Parathyroid adenoma (tissue), 2 donors: Measurements from ENCODE around the gene LTBP1.

Experiments used
- H2AFZ ChIP-seq: fragments of 300-600 bp; sonication (generic); one replicate; pipeline ENCODE4 v1.7.0; 2017; ENCODE audit warnings: antibody characterized with exemption, mild to moderate bottlenecking
- H3K27ac ChIP-seq: fragments of 300-600 bp; sonication (generic); one replicate; pipeline ENCODE4 v1.7.0; 2017
- H3K27me3 ChIP-seq: fragments of 300-600 bp; sonication (generic); one replicate; pipeline ENCODE4 v1.7.0; 2017; ENCODE audit warnings: low read length; ENCODE audit not compliant: control insufficient read depth, insufficient read depth
- H3K36me3 ChIP-seq: fragments of 300-600 bp; sonication (generic); one replicate; pipeline ENCODE4 v1.7.0; 2017; ENCODE audit warnings: low read length; ENCODE audit not compliant: control insufficient read depth, insufficient read depth
- H3K4me1 ChIP-seq: fragments of 300-600 bp; sonication (generic); one replicate; pipeline ENCODE4 v1.7.0; 2017; ENCODE audit warnings: control low read depth
- H3K4me2 ChIP-seq: fragments of 300-600 bp; sonication (generic); one replicate; pipeline ENCODE4 v1.7.0; 2017; ENCODE audit warnings: low read length
- H3K4me3 ChIP-seq: fragments of 300-600 bp; sonication (generic); one replicate; pipeline ENCODE4 v1.7.0; 2017; ENCODE audit warnings: low read depth, low read length
- H3K79me2 ChIP-seq: fragments of 300-600 bp; sonication (generic); one replicate; pipeline ENCODE4 v1.7.0; 2017; ENCODE audit warnings: control low read depth
- H3K9ac ChIP-seq: fragments of 300-600 bp; sonication (generic); one replicate; pipeline ENCODE4 v1.7.0; 2017; ENCODE audit warnings: mild to moderate bottlenecking
- H3K9me3 ChIP-seq: fragments of 300-600 bp; sonication (generic); one replicate; pipeline ENCODE4 v1.7.0; 2017; ENCODE audit warnings: low read length; ENCODE audit not compliant: control insufficient read depth
- CTCF ChIP-seq: fragments of 300-600 bp; sonication (generic); IDR thresholded peaks from one replicate; pipeline ENCODE4 v1.7.0; 2017; ENCODE audit warnings: antibody characterized with exemption, mild to moderate bottlenecking
- donor health status: primary hyperparathyroidism.

The LTBP1 gene

GRCh38 chr2:33240178-33240577, 293.4 kb downstream of the LTBP1 start:
- no peak overlapping the region for H2AFZ ChIP-seq
- no peak overlapping the region for H3K27ac ChIP-seq
- no peaks in the 10 kb centered on the region for H3K36me3 ChIP-seq
- H3K9ac ChIP-seq = no peak overlapping the region
- no peaks in the 10 kb centered on the region for H3K4me1 ChIP-seq
- no peak for TF ChIP-seq CTCF
- H3K79me2 ChIP-seq = no peaks in the 10 kb centered on the region
- no peaks in the 10 kb centered on the region for H3K9me3 ChIP-seq
- H3K27me3 ChIP-seq = no peaks in the 10 kb centered on the region
- no peak overlapping the region for H3K4me3 ChIP-seq
- H3K4me2 ChIP-seq = no peak overlapping the region

DNA sequence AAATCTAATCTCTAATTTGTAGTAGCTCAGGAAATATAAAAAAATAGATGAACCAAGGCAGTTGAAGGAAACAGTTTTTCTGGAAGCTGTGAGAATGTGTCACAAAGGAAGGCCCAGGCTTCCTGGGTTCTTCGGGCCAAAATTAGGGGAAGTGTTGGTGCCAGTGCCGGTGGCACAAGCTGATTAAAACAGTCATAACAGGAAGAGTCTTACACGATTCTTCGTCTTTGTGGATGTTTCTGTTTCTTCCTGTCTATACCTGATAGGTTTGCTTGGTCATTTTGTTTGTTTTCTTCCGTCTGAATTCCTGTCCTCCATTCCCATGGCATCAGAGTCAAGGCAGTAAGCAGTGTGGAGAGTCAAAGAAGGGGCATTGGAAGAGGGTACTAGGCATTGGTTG, 294.3 kb downstream of the LTBP1 start:
- H3K9me3 ChIP-seq = no peaks in the 10 kb centered on the region
- H3K79me2 ChIP-seq = no peaks in the 10 kb centered on the region
- H3K4me1 ChIP-seq = no peaks in the 10 kb centered on the region
- no peaks in the 10 kb centered on the region for H3K27me3 ChIP-seq
- TF ChIP-seq CTCF = no peak
- H3K9ac ChIP-seq = no peak overlapping the region
- H3K27ac ChIP-seq = no peak overlapping the region
- no peaks in the 10 kb centered on the region for H3K36me3 ChIP-seq
- H3K4me2 ChIP-seq = no peak overlapping the region
- H2AFZ ChIP-seq = no peak overlapping the region
- H3K4me3 ChIP-seq = no peak overlapping the region

DNA sequence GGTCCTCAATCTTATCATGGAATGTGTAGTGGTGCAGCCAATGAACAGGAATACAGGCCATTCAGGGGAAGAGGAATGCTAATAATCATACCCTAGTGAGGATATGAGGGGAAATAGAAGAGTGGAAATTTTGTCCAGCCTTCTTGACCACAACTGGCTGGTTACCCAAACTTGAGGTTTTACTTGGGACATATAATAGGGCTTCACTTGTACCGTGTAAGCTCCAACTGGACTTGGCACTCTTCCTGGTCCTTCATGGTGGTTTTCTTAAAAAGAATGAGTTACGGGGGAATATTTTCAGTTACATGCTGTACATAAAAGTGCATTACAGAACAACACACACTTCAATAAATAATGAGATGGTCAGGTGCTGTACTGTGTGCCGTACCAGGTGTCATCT, 294.8 kb downstream of the LTBP1 start:
- no peak overlapping the region for H3K27ac ChIP-seq
- no peak for TF ChIP-seq CTCF
- no peak overlapping the region for H3K4me3 ChIP-seq
- H3K27me3 ChIP-seq = no peaks in the 10 kb centered on the region
- H2AFZ ChIP-seq = no peak overlapping the region
- H3K4me2 ChIP-seq = no peak overlapping the region
- H3K79me2 ChIP-seq = no peaks in the 10 kb centered on the region
- H3K4me1 ChIP-seq = no peaks in the 10 kb centered on the region
- H3K36me3 ChIP-seq = no peaks in the 10 kb centered on the region
- no peaks in the 10 kb centered on the region for H3K9me3 ChIP-seq
- H3K9ac ChIP-seq = no peak overlapping the region

DNA sequence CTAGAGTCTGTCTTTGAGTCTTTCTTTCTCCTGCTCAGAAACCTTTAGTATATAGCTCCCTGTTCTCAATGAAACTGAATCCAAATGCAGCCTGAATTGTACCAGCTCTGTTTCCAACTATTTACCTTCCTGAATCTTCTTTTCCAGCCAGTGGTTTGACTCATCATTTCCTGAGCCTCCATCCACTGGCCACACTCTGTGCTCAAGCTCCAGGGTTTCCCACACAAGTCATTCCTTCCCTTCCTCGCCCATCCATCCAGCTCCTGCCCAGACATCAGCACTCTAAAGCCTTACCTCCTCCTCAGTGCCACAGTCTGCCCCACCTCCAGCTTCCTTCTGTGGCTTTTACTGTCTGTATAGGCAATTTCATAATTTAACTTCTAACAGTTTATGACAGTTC, 296.1 kb downstream of the LTBP1 start:
- Histone ChIP-seq H3K9ac (no peak overlapping the region), H3K4me1 (no peaks in the 10 kb centered on the region), H3K79me2 (no peaks in the 10 kb centered on the region), H3K27me3 (no peaks in the 10 kb centered on the region), H3K36me3 (no peaks in the 10 kb centered on the region), H3K4me3 (no peak overlapping the region), H3K27ac (no peak overlapping the region), H2AFZ (no peak overlapping the region), H3K4me2 (no peak overlapping the region), H3K9me3 (no peaks in the 10 kb centered on the region)
- no peak for TF ChIP-seq CTCF

DNA sequence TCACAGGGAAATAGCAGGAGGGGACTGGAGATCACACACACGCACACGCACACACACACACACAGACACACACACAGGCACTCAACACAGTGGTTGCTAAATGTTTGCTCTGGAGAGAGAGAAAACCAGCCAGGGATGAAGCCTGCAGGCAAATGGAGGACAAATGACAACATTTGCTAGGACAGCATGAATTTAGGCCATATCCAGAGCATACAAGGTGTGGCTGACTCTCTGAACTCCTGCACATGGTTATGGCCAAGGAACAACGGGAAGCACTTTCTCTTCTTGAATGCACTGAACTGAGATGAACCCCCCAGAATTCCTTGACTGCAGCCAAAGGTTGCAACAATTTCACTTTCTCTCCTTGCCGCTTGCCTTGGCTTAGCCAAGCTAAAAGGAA, 299.7 kb downstream of the LTBP1 start:
- no peak for TF ChIP-seq CTCF
- Histone ChIP-seq H3K27ac (no peak overlapping the region), H3K4me1 (no peaks in the 10 kb centered on the region), H3K9ac (no peak overlapping the region), H3K79me2 (no peaks in the 10 kb centered on the region), H3K36me3 (no peaks in the 10 kb centered on the region), H3K27me3 (no peaks in the 10 kb centered on the region), H2AFZ (no peak overlapping the region), H3K4me2 (no peak overlapping the region), H3K4me3 (no peak overlapping the region), H3K9me3 (no peaks in the 10 kb centered on the region)
